ENCODE results near the gene SUN1. TPM values are rescaled to one million over a fixed set of nuclear protein-coding genes. Genes with fewer than 3 reads are reported as not detected.

SUN1 gene
- total RNA-seq, 1 experiment from 2014 or later = 181 TPM

- Histone ChIP-seq H3K27ac (ENCODE audit: low read depth, low read length) (no peak overlapping the region), H3K4me1 (ENCODE audit: control insufficient read depth in 1 of 2, insufficient read depth in 2 of 2, low read length in 2 of 2) (peaks cover 0 to 4% of the 10 kb centered on the region in 2 experiments; a peak in 1 of 4 replicates), H3K36me3 (ENCODE audit: control insufficient read depth in 1 of 2, insufficient read depth in 2 of 2, low read length in 2 of 2) (peaks cover 24 to 53% of the 10 kb centered on the region in 2 experiments), H2AFZ (ENCODE audit: low read depth, low read length, poor library complexity, severe bottlenecking) (no peak overlapping the region), H4K20me1 (ENCODE audit: insufficient read depth) (no peaks in the 10 kb centered on the region), H3K27me3 (ENCODE audit: insufficient read depth, low read length) (no peaks in the 10 kb centered on the region), H3K9ac (ENCODE audit: low read length) (no peak overlapping the region), H3K79me2 (ENCODE audit: insufficient read depth, low read length) (peaks cover 6% of the 10 kb centered on the region; the same call in 1 of the 2 replicates), H3K9me2 (ENCODE audit: insufficient read depth) (no peaks in the 10 kb centered on the region), H3K4me3 (replicated peaks in 1 of 2; ENCODE audit: low read depth in 1 of 2, low read length in 2 of 2) (no peak overlapping the region), H3K9me3 (ENCODE audit: control insufficient read depth in 1 of 2, insufficient read depth in 1 of 2, low read depth in 1 of 2, low read length in 2 of 2) (no peaks in the 10 kb centered on the region), H3K4me2 (ENCODE audit: low read length) (no peak overlapping the region)
- DNase-seq (ENCODE audit: low read depth, low spot score) (no peak), ATAC-seq (no peak)
- ChIA-PET RAD21 (ENCODE audit: low non-redundant PET in 1 of 2, low total read pairs in 2 of 2, uncharacterized antibody in 2 of 2, unreplicated experiment in 2 of 2) (no interaction called here), CTCF (interaction anchor here (0.8 to 1.7 kb wide), 2 partner anchors 10 to 76 kb away, joined by 3 to 10 read pairs; no protein-coding TSS in a partner anchor), POLR2A (no interaction called here)
- TF ChIP-seq ELF1 (IDR thresholded peaks at IDR 0.05; ENCODE audit: borderline replicate concordance, low read depth) (no peak), POLR2AphosphoS5 (IDR thresholded peaks at IDR 0.05; ENCODE audit: low read depth, low read length) (no peak), ZFX (IDR thresholded peaks at IDR 0.05) (no peak)
- BruUV-seq (replicated peaks) = no TSS peak
- intact Hi-C loops (cut with micrococcal nuclease) = no loop called here
Measured at GRCh38 chr7:863106-863505, 30.8 kb downstream of the SUN1 start.

- H3K9ac ChIP-seq (ENCODE audit: low read length) = no peak overlapping the region
- H3K4me2 ChIP-seq (ENCODE audit: low read length) = no peak overlapping the region
- H3K36me3 ChIP-seq (ENCODE audit: control insufficient read depth in 1 of 2, insufficient read depth in 2 of 2, low read length in 2 of 2) = peaks cover 32 to 45% of the 10 kb centered on the region in 2 experiments
- intact Hi-C loops (cut with micrococcal nuclease) = no loop called here
- H4K20me1 ChIP-seq (ENCODE audit: insufficient read depth) = no peaks in the 10 kb centered on the region
- H2AFZ ChIP-seq (ENCODE audit: low read depth, low read length, poor library complexity, severe bottlenecking) = no peak overlapping the region
- H3K4me1 ChIP-seq (ENCODE audit: control insufficient read depth in 1 of 2, insufficient read depth in 2 of 2, low read length in 2 of 2) = peaks cover 0 to 4% of the 10 kb centered on the region in 2 experiments; a peak in 1 of 4 replicates
- no peak overlapping the region for H3K27ac ChIP-seq (ENCODE audit: low read depth, low read length)
- H3K9me3 ChIP-seq (ENCODE audit: control insufficient read depth in 1 of 2, insufficient read depth in 1 of 2, low read depth in 1 of 2, low read length in 2 of 2) = no peaks in the 10 kb centered on the region
- ChIA-PET POLR2A (no interaction called here), RAD21 (ENCODE audit: low non-redundant PET in 1 of 2, low total read pairs in 2 of 2, uncharacterized antibody in 2 of 2, unreplicated experiment in 2 of 2) (no interaction called here), CTCF (no interaction called here)
- ATAC-seq (no peak), DNase-seq (ENCODE audit: low read depth, low spot score) (no peak)
- H3K79me2 ChIP-seq (ENCODE audit: insufficient read depth, low read length) = peaks cover 12% of the 10 kb centered on the region; the same call in 1 of the 2 replicates
- no peak for TF ChIP-seq JUND (IDR thresholded peaks at IDR 0.05)
- no peak overlapping the region for H3K4me3 ChIP-seq (replicated peaks in 1 of 2; ENCODE audit: low read depth in 1 of 2, low read length in 2 of 2)
- H3K9me2 ChIP-seq (ENCODE audit: insufficient read depth) = no peaks in the 10 kb centered on the region
- no TSS peak for BruUV-seq (replicated peaks)
- H3K27me3 ChIP-seq (ENCODE audit: insufficient read depth, low read length) = no peaks in the 10 kb centered on the region
Measured at GRCh38 chr7:865921-866320, 33.6 kb downstream of the SUN1 start.
